Endothelial cell of umbilical vein (primary cell): ENCODE data around the gene SUGCT. TPM values are rescaled to one million over a fixed set of nuclear protein-coding genes. Genes with fewer than 3 reads are reported as not detected.

ENCODE experiments used
- BruUV-seq: library from RNA; stranded (reverse); fragments of 400-500 nt; replicated peaks from 2 replicates; lab custom pipeline; 2021; lab: Mats Ljungman, UMichigan
- CTCF ChIA-PET: fragments of 300-600, 350-600 bp; sonication (Branson Sonifier 250); formaldehyde crosslinking; loops from one replicate; lab custom pipeline; 2021; ENCODE audit warnings: antibody characterized with exemption, inconsistent platforms; lab: Charles Lee
- POLR2A ChIA-PET: fragments of 300-600, 350-600 bp; sonication (Branson Sonifier 250); formaldehyde crosslinking; loops from one replicate; lab custom pipeline; 2021; ENCODE audit warnings: antibody characterized with exemption, inconsistent platforms; lab: Charles Lee
- DNase-seq: peaks from one replicate; pipeline ENCODE4 v3.0.0-alpha.2; 2011; ENCODE audit warnings: low read depth, low spot score
- FAIRE-seq: peaks from 2 replicates; lab custom pipeline; 2011; peaks lifted over from hg19 to GRCh38; lab: Jason Lieb, UNC
- H2AFZ ChIP-seq: 2 replicates; pipeline ENCODE4 v1.6.0; 2012; ENCODE audit warnings: low read depth, low read length, control low read depth, inconsistent platforms
- H3K27ac ChIP-seq: 2 replicates; pipeline ENCODE4 v1.5.1; 2011; ENCODE audit warnings: low read depth, mild to moderate bottlenecking, control low read depth, low read length, moderate library complexity; ENCODE audit not compliant: insufficient read depth
- H3K27me3 ChIP-seq, 2 experiments: 2 replicates each; pipeline versions ENCODE4 v1.6.0 to v1.6.1; 2011; ENCODE audit warnings: low read length in 2 of 2, mixed read lengths in 1 of 2; ENCODE audit not compliant: control insufficient read depth in 2 of 2, insufficient read depth in 2 of 2
- H3K36me3 ChIP-seq, 2 experiments: 2 replicates in 1 of 2; 3 replicates in 1 of 2; pipeline ENCODE4 v1.5.1; 2011; ENCODE audit warnings: low read length in 2 of 2, mild to moderate bottlenecking in 1 of 2, moderate library complexity in 1 of 2; ENCODE audit not compliant: control insufficient read depth in 2 of 2, insufficient read depth in 2 of 2; ENCODE audit errors: extremely low read depth in 1 of 2
- H3K4me1 ChIP-seq: 3 replicates; pipeline ENCODE4 v1.5.1; 2011; ENCODE audit warnings: mild to moderate bottlenecking, low read length; ENCODE audit not compliant: control insufficient read depth, insufficient read depth; ENCODE audit errors: extremely low read depth
- H3K4me2 ChIP-seq: 2 replicates; pipeline ENCODE4 v1.6.1; 2011; ENCODE audit warnings: low read length, control low read depth, mixed read lengths; ENCODE audit not compliant: insufficient read depth
- H3K4me3 ChIP-seq, 3 experiments: fragments of 200-600 bp in 1 of 3; sonication (generic), shearing (Covaris generic) in 1 of 3; replicated peaks in 1 of 3; 2 replicates each; pipeline ENCODE4 v1.5.1; 2011 to 2016; ENCODE audit warnings: control low read depth in 3 of 3, low read length in 3 of 3, mild to moderate bottlenecking in 2 of 3, inconsistent platforms in 1 of 3, low read depth in 1 of 3, moderate library complexity in 1 of 3; ENCODE audit not compliant: insufficient read depth in 1 of 3
- H3K79me2 ChIP-seq: 2 replicates; pipeline ENCODE4 v1.6.0; 2012; ENCODE audit warnings: low read length, inconsistent platforms; ENCODE audit not compliant: control insufficient read depth, insufficient read depth
- H3K9ac ChIP-seq: replicated peaks from 2 replicates; pipeline ENCODE3; 2011; ENCODE audit warnings: low read length, control low read depth; ENCODE audit not compliant: insufficient read depth; ENCODE audit errors: extremely low read depth
- H3K9me1 ChIP-seq: replicated peaks from 3 replicates; pipeline ENCODE4 v1.6.0; 2011; ENCODE audit warnings: mild to moderate bottlenecking, low read length; ENCODE audit not compliant: control insufficient read depth, insufficient read depth; ENCODE audit errors: extremely low read depth
- H3K9me3 ChIP-seq: replicated peaks from 2 replicates; pipeline ENCODE4 v1.5.1; 2012; ENCODE audit warnings: low read length, inconsistent platforms; ENCODE audit not compliant: control insufficient read depth, insufficient read depth
- H4K20me1 ChIP-seq: replicated peaks from 2 replicates; pipeline ENCODE3; 2011; ENCODE audit warnings: mild to moderate bottlenecking, low read length; ENCODE audit not compliant: control insufficient read depth, insufficient read depth; ENCODE audit errors: extremely low read depth
- EZH2 ChIP-seq: IDR thresholded peaks from 2 replicates; pipeline ENCODE4 v1.6.1; 2012; ENCODE audit warnings: borderline replicate concordance, low read depth, mild to moderate bottlenecking, moderate library complexity, low read length, inconsistent platforms; ENCODE audit not compliant: severe bottlenecking
- FOS ChIP-seq: IDR thresholded peaks from 2 replicates; pipeline ENCODE4 v1.6.1; 2011; ENCODE audit warnings: mild to moderate bottlenecking, low read length, moderate library complexity, borderline replicate concordance; ENCODE audit not compliant: insufficient read depth
- GATA2 ChIP-seq: IDR thresholded peaks from 2 replicates; pipeline ENCODE4 v1.7.0; 2011; ENCODE audit warnings: low read depth, mild to moderate bottlenecking, moderate library complexity, mixed read lengths, low read length; ENCODE audit not compliant: insufficient read length, insufficient read depth
- JUN ChIP-seq: IDR thresholded peaks from 2 replicates; pipeline ENCODE4 v1.6.1; 2011; ENCODE audit warnings: borderline replicate concordance, low read depth; ENCODE audit not compliant: insufficient read length, insufficient read depth
- MAX ChIP-seq: IDR thresholded peaks from 2 replicates; pipeline ENCODE4 v1.6.1; 2011; ENCODE audit not compliant: insufficient read depth, insufficient read length
- MYC ChIP-seq: IDR thresholded peaks from one replicate; pipeline ENCODE4 v1.6.1; 2011; ENCODE audit warnings: mild to moderate bottlenecking, low read depth, low read length
- POLR2A ChIP-seq: IDR thresholded peaks from 2 replicates; pipeline ENCODE4 v1.6.1; 2012; ENCODE audit warnings: low read depth, mild to moderate bottlenecking, control low read depth, low read length
- POLR2AphosphoS5 ChIP-seq: IDR thresholded peaks from 2 replicates; pipeline ENCODE4 v1.6.1; 2012; ENCODE audit warnings: low read depth, mild to moderate bottlenecking, control low read depth, low read length, moderate library complexity; ENCODE audit not compliant: insufficient read depth
- dilution Hi-C: fragments of 300-500 bp; cut with MboI; formaldehyde crosslinking; loops from one replicate; pipeline ENCODE4 v1.15.0; 2019; ENCODE audit warnings: low sequenced_read_pairs; ENCODE audit not compliant: extremely low pct_ligation_motif_present
- intact Hi-C: fragments of 100-400 bp; cut with micrococcal nuclease; formaldehyde crosslinking; loops from one replicate; pipeline ENCODE4 v1.10.0; 2022
- polyA plus RNA-seq, 4 experiments: library from polyadenylated mRNA; depleted of rRNA in 3 of 4; stranded (reverse) in 3 of 4; unstranded in 1 of 4; fragments of >200 nt; gene quantifications; 2 replicates each; pipeline versions ENCODE4 v1.2.1 to v1.2.3, GENCODE V29; 2011 to 2012; ENCODE audit warnings: missing spikeins in 1 of 4
- total RNA-seq: library from RNA; stranded (reverse); gene quantifications from 2 replicates; pipeline ENCODE4 v1.2.3, GENCODE V29; 2021
- TF ChIP-seq, protein P1 (sequence below), 2 donors: IDR thresholded peaks; 1 replicate in 1 of 2; 2 replicates in 1 of 2; pipeline ENCODE4 v1.5.1; 2011; ENCODE audit warnings: low read length in 2 of 2, mild to moderate bottlenecking in 2 of 2, moderate library complexity in 2 of 2, control low read depth in 1 of 2, inconsistent platforms in 1 of 2, low read depth in 1 of 2; ENCODE audit not compliant: insufficient read depth in 1 of 2; ENCODE audit errors: extremely low read depth in 1 of 2

SUGCT gene
- total and polyA plus RNA-seq, 2 donors (not counting 3 experiments of a cell fraction or from before 2014, with no cell fraction given): 1.2 to 1.4 TPM

DNA sequence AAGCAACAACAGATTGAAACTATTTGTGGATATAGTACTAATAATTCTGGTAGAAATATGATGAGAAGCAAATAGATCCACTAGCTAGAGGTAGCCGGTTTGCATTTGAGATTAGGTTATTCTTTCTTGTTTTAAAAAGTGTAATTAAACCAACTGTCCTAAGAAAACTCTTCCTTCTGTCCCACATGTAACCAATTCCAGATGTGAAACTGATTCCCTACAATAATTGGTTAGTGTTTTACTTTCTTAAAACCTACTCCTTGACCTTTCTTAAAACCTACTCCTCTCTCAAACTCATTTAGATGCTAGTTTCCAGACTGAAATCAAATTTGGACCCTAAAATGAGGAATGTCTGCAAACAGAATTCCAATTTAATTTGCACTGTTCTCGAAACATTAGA lies 521.5 kb downstream of the SUGCT start:
- no TSS peak for BruUV-seq
- Histone ChIP-seq H3K9me3 (no peaks in the 10 kb centered on the region), H2AFZ (no peak overlapping the region), H3K36me3 (no peaks in the 10 kb centered on the region), H3K27me3 (peaks cover 0 to 5% of the 10 kb centered on the region in 2 experiments), H3K4me3 (no peak overlapping the region), H3K4me1 (no peaks in the 10 kb centered on the region), H3K9me1 (no peaks in the 10 kb centered on the region), H3K27ac (no peak overlapping the region), H3K79me2 (no peaks in the 10 kb centered on the region), H3K4me2 (no peak overlapping the region), H4K20me1 (no peaks in the 10 kb centered on the region), H3K9ac (no peak overlapping the region)
- FAIRE-seq (no peak), DNase-seq (no peak)
- CTCF ChIA-PET: no interaction called here
- TF ChIP-seq, protein P1, sequence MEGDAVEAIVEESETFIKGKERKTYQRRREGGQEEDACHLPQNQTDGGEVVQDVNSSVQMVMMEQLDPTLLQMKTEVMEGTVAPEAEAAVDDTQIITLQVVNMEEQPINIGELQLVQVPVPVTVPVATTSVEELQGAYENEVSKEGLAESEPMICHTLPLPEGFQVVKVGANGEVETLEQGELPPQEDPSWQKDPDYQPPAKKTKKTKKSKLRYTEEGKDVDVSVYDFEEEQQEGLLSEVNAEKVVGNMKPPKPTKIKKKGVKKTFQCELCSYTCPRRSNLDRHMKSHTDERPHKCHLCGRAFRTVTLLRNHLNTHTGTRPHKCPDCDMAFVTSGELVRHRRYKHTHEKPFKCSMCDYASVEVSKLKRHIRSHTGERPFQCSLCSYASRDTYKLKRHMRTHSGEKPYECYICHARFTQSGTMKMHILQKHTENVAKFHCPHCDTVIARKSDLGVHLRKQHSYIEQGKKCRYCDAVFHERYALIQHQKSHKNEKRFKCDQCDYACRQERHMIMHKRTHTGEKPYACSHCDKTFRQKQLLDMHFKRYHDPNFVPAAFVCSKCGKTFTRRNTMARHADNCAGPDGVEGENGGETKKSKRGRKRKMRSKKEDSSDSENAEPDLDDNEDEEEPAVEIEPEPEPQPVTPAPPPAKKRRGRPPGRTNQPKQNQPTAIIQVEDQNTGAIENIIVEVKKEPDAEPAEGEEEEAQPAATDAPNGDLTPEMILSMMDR (IDR thresholded peaks at IDR 0.05; ENCODE audit: extremely low read depth in 1 of 2, insufficient read depth in 1 of 2, low read depth in 1 of 2, low read length in 2 of 2): no peak
- TF ChIP-seq JUN (no peak), GATA2 (no peak), FOS (no peak), MYC (no peak), MAX (no peak), EZH2 (no peak), POLR2AphosphoS5 (no peak), POLR2A (no peak)
- intact Hi-C loops: no loop called here
- dilution Hi-C loops: no loop called here
- POLR2A ChIA-PET: no interaction called here
